CD14-positive monocyte (primary cell): ENCODE data around the gene DUSP28. TPM values are rescaled to one million over a fixed set of nuclear protein-coding genes. Genes with fewer than 3 reads are reported as not detected.

Source experiments
- DNase-seq, 3 donors: peaks; one replicate each; pipeline ENCODE4 v3.0.0-alpha.2; 2011 to 2022
- H2AFZ ChIP-seq: 2 replicates; pipeline ENCODE4 v1.6.0; 2012; ENCODE audit warnings: mild to moderate bottlenecking, low read depth, low read length, inconsistent platforms; ENCODE audit not compliant: insufficient read depth, poor library complexity, severe bottlenecking
- H3K27ac ChIP-seq, 2 donors: 1 replicate in 1 of 2; 2 replicates in 1 of 2; pipeline ENCODE4 v1.5.1; 2012 to 2013; ENCODE audit warnings: low read length in 2 of 2, control low read depth in 1 of 2, inconsistent platforms in 1 of 2, low read depth in 1 of 2, mild to moderate bottlenecking in 1 of 2
- H3K27me3 ChIP-seq, 2 donors: one replicate each; pipeline versions ENCODE4 v1.6.0 to v1.6.1; 2011 to 2013; ENCODE audit warnings: low read length in 2 of 2; ENCODE audit not compliant: control insufficient read depth in 2 of 2, insufficient read depth in 2 of 2
- H3K36me3 ChIP-seq, 2 donors: replicated peaks in 1 of 2; 1 replicate in 1 of 2; 2 replicates in 1 of 2; pipeline versions ENCODE4 v1.5.1 to v1.6.1; 2012 to 2013; ENCODE audit warnings: low read length in 2 of 2, control low read depth in 1 of 2, inconsistent platforms in 1 of 2, mild to moderate bottlenecking in 1 of 2; ENCODE audit not compliant: insufficient read depth in 2 of 2, control insufficient read depth in 1 of 2
- H3K4me1 ChIP-seq, 2 donors: 1 replicate in 1 of 2; 2 replicates in 1 of 2; pipeline versions ENCODE4 v1.5.1 to v1.6.1; 2012 to 2013; ENCODE audit warnings: low read length in 2 of 2, control low read depth in 1 of 2, inconsistent platforms in 1 of 2, mild to moderate bottlenecking in 1 of 2, moderate library complexity in 1 of 2; ENCODE audit not compliant: insufficient read depth in 2 of 2, control insufficient read depth in 1 of 2
- H3K4me2 ChIP-seq: replicated peaks from 2 replicates; pipeline ENCODE3; 2012; ENCODE audit warnings: low read length, moderate library complexity, mild to moderate bottlenecking; ENCODE audit not compliant: poor library complexity, severe bottlenecking; ENCODE audit errors: extremely low read depth
- H3K4me3 ChIP-seq, 3 experiments: fragments of 200-600 bp in 1 of 3; sonication (generic) in 1 of 3; replicated peaks in 1 of 3; 1 replicate in 2 of 3; 2 replicates in 1 of 3; pipeline ENCODE4 v1.5.1; 2011 to 2013; ENCODE audit warnings: low read length in 3 of 3, mild to moderate bottlenecking in 3 of 3, control low read depth in 2 of 3, low read depth in 2 of 3, inconsistent platforms in 1 of 3, moderate library complexity in 1 of 3
- H3K79me2 ChIP-seq: 2 replicates; pipeline ENCODE4 v1.6.0; 2012; ENCODE audit warnings: mild to moderate bottlenecking, control low read depth, inconsistent platforms, low read length, moderate library complexity; ENCODE audit not compliant: insufficient read depth
- H3K9ac ChIP-seq: 2 replicates; pipeline ENCODE4 v1.6.0; 2017; ENCODE audit warnings: low read length, mild to moderate bottlenecking; ENCODE audit not compliant: insufficient read depth, poor library complexity, severe bottlenecking
- H3K9me3 ChIP-seq, 2 donors: replicated peaks in 1 of 2; 1 replicate in 1 of 2; 2 replicates in 1 of 2; pipeline versions ENCODE4 v1.5.1 to v1.6.1; 2012 to 2013; ENCODE audit warnings: low read length in 2 of 2, control low read depth in 1 of 2; ENCODE audit not compliant: control insufficient read depth in 1 of 2, insufficient read depth in 1 of 2
- H4K20me1 ChIP-seq: 2 replicates; pipeline ENCODE4 v1.6.0; 2012; ENCODE audit warnings: mild to moderate bottlenecking, low read length, control low read depth, moderate library complexity; ENCODE audit not compliant: insufficient read depth
- H3K27ac Mint-ChIP-seq, 7 donors: one replicate each; pipeline ENCODE4 v1.8.0; 2020; ENCODE audit warnings: mild to moderate bottlenecking in 7 of 7, mixed read lengths in 7 of 7, moderate library complexity in 6 of 7, inconsistent platforms in 2 of 7
- H3K27me3 Mint-ChIP-seq, 3 donors: one replicate each; pipeline ENCODE4 v1.8.0; 2021 to 2022; ENCODE audit warnings: low read depth in 3 of 3, mild to moderate bottlenecking in 3 of 3, mixed read lengths in 3 of 3, moderate library complexity in 3 of 3, inconsistent platforms in 1 of 3
- H3K36me3 Mint-ChIP-seq, 2 donors: one replicate each; pipeline ENCODE4 v1.8.0; 2020; ENCODE audit warnings: mixed read lengths in 2 of 2, inconsistent platforms in 1 of 2, mild to moderate bottlenecking in 1 of 2
- H3K4me1 Mint-ChIP-seq: one replicate; pipeline ENCODE4 v1.8.0; 2020; ENCODE audit warnings: mild to moderate bottlenecking, mixed read lengths
- H3K4me3 Mint-ChIP-seq, 2 donors: one replicate each; pipeline ENCODE4 v1.8.0; 2020; ENCODE audit warnings: mild to moderate bottlenecking in 2 of 2, mixed read lengths in 2 of 2, moderate library complexity in 1 of 2
- H3K9me3 Mint-ChIP-seq, 7 donors: one replicate each; pipeline ENCODE4 v1.8.0; 2020 to 2022; ENCODE audit warnings: mixed read lengths in 7 of 7, mild to moderate bottlenecking in 6 of 7, moderate library complexity in 6 of 7, inconsistent platforms in 2 of 7
- WGBS: methylation state at CpG from one replicate; pipeline ENCODE4 v1.1.5; 2013; ENCODE audit warnings: missing lambda C conversion rate; ENCODE audit not compliant: insufficient coverage; 5-methylcytosine and 5-hydroxymethylcytosine counted together
- intact Hi-C, 2 donors: fragments of 100-400 bp; cut with micrococcal nuclease; formaldehyde crosslinking; loops; one replicate each; pipeline versions ENCODE4 v1.15.0 to v1.15.1; 2023
- polyA plus RNA-seq, 3 donors: library from polyadenylated mRNA; depleted of rRNA in 1 of 3; unstranded in 2 of 3; stranded (reverse) in 1 of 3; fragments of 300-500 nt in 2 of 3; fragments of >200 nt in 1 of 3; fragmentation: Illumina TruSeq in 2 of 3; gene quantifications; 1 replicate in 2 of 3; 2 replicates in 1 of 3; pipeline ENCODE4 v1.2.3, GENCODE V29; 2012 to 2021
- TF ChIP-seq, protein P1 (sequence below): fragments of 200-600 bp; IDR thresholded peaks from one replicate; pipeline ENCODE4 v1.8.0; 2022; ENCODE audit warnings: antibody characterized with exemption, mild to moderate bottlenecking

DUSP28 gene
- polyA plus RNA-seq, 3 donors, result 10.8 to 17.7 (median 17.1) TPM

DNA sequence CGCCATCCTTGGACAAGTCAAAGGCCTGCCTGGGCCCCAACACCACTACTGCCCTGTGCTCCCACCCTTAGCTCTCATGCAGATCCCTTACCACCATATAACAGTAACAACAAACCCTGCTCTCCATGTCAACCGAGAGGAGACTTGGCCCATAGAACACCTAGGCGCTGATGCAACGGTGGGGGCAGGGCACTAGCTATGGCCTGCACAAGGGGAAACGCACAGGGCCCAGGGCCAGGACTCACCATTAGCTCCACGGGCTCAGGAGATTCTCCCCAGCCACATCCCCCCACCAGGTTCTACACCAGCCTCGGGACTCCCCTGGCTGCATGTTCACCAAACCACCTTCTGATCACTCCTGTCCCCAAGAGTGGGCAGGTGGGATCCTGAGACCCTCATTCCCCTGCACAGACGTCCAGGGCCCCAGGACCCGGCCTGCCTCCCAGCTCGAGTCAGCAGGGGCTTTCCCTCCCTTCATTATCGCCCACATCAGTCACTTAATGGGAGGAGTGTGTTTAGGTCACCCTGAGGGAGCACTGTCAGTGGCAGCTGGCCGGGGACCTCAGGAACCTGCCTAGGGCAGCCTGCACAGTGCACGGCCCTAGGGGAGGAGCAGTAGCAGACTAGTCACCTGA lies 31.6 kb upstream of the DUSP28 start:
- TF ChIP-seq, protein P1, sequence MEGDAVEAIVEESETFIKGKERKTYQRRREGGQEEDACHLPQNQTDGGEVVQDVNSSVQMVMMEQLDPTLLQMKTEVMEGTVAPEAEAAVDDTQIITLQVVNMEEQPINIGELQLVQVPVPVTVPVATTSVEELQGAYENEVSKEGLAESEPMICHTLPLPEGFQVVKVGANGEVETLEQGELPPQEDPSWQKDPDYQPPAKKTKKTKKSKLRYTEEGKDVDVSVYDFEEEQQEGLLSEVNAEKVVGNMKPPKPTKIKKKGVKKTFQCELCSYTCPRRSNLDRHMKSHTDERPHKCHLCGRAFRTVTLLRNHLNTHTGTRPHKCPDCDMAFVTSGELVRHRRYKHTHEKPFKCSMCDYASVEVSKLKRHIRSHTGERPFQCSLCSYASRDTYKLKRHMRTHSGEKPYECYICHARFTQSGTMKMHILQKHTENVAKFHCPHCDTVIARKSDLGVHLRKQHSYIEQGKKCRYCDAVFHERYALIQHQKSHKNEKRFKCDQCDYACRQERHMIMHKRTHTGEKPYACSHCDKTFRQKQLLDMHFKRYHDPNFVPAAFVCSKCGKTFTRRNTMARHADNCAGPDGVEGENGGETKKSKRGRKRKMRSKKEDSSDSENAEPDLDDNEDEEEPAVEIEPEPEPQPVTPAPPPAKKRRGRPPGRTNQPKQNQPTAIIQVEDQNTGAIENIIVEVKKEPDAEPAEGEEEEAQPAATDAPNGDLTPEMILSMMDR, result no peak
- Histone ChIP-seq H2AFZ (no peak overlapping the region), H3K79me2 (no peaks in the 10 kb centered on the region), H3K9me3 (peaks cover 63 to 81% of the 10 kb centered on the region in 2 donors), H3K36me3 (peaks cover 19 to 82% of the 10 kb centered on the region in 2 donors), H3K9ac (no peak overlapping the region), H3K27me3 (no peaks in the 10 kb centered on the region), H4K20me1 (no peaks in the 10 kb centered on the region), H3K4me2 (no peak overlapping the region), H3K4me1 (no peaks in the 10 kb centered on the region), H3K27ac (no peak overlapping the region), H3K4me3 (no peak overlapping the region)
- Mint-ChIP-seq H3K4me1 (no peaks in the 10 kb centered on the region), H3K27me3 (peaks cover 0 to 4% (median 0%) of the 10 kb centered on the region in 3 donors), H3K4me3 (no peak overlapping the region), H3K9me3 (peaks cover 70 to 90% (median 80%) of the 10 kb centered on the region in 7 donors), H3K36me3 (peaks cover 73 to 93% of the 10 kb centered on the region in 2 donors), H3K27ac (peak overlapping the region in 1 of 7 donors; percentile 46)
- DNase-seq, result no peak
- intact Hi-C loops, result no loop called here
- 95% methylated on average over 7 of the region's 13 CpGs for WGBS

- Histone ChIP-seq H3K79me2 (no peaks in the 10 kb centered on the region), H3K36me3 (peaks cover 11 to 79% of the 10 kb centered on the region in 2 donors), H3K4me1 (no peaks in the 10 kb centered on the region), H3K9me3 (peaks cover 59 to 76% of the 10 kb centered on the region in 2 donors), H3K4me2 (no peak overlapping the region), H3K9ac (no peak overlapping the region), H2AFZ (no peak overlapping the region), H3K27me3 (no peaks in the 10 kb centered on the region), H3K27ac (no peak overlapping the region), H4K20me1 (no peaks in the 10 kb centered on the region), H3K4me3 (no peak overlapping the region)
- Mint-ChIP-seq H3K36me3 (peaks cover 71 to 92% of the 10 kb centered on the region in 2 donors), H3K4me3 (no peak overlapping the region), H3K27ac (peak overlapping the region in 1 of 7 donors; percentile 61), H3K4me1 (no peaks in the 10 kb centered on the region), H3K9me3 (peaks cover 64 to 87% (median 72%) of the 10 kb centered on the region in 7 donors), H3K27me3 (no peaks in the 10 kb centered on the region)
- TF ChIP-seq, protein P1, result no peak
- 98% methylated on average over 13 of the region's 16 CpGs for WGBS
- intact Hi-C loops, result no loop called here
- DNase-seq, result no peak
These were observed 30.7 kb upstream of the DUSP28 start for GRCh38 chr2:240529344-240529999.
